ENCODE data around the gene UQCRC1.

GRCh38 chr3:48562367-48563095 is 46.9 kb downstream of the UQCRC1 start:
- TF ChIP-seq CTCF (IDR thresholded peaks at IDR 0.05) (no peak), POLR2A (IDR thresholded peaks at IDR 0.05) (no peak), POLR2AphosphoS5 (IDR thresholded peaks at IDR 0.05) (no peak)
